ENCODE results near the gene NXNL2. TPM values are rescaled to one million over a fixed set of nuclear protein-coding genes. Genes with fewer than 3 reads are reported as not detected.

Gene NXNL2
- total and polyA plus RNA-seq, 5 experiments from 2014 or later, result not detected

GRCh38 chr9:88571419-88571818, 36.4 kb downstream of the NXNL2 start:
- no peak for ATAC-seq
- H3K9me3 Mint-ChIP-seq, result no peaks in the 10 kb centered on the region
- H3K4me3 Mint-ChIP-seq, result no peak overlapping the region
- DNase-seq, result no peak
- H3K27me3 Mint-ChIP-seq, result peaks cover 9 to 27% (median 20%) of the 10 kb centered on the region in 5 donors
- POLR2A ChIA-PET, result no interaction called here
- H3K4me1 Mint-ChIP-seq, result no peaks in the 10 kb centered on the region
- no peaks in the 10 kb centered on the region for H3K36me3 Mint-ChIP-seq
- no peak overlapping the region for H3K27ac Mint-ChIP-seq

- no peak for DNase-seq
These were observed 37.7 kb downstream of the NXNL2 start for GRCh38 chr9:88572684-88573083.

GRCh38 chr9:88574953-88575352, 40.0 kb downstream of the NXNL2 start:
- H3K27me3 Mint-ChIP-seq, result peaks cover 9 to 27% (median 18%) of the 10 kb centered on the region in 5 donors
- no peak for ATAC-seq

More at GRCh38 chr9:88572684-88573083, 37.7 kb downstream of the NXNL2 start:
- no peaks in the 10 kb centered on the region for H3K4me1 Mint-ChIP-seq
- no peak overlapping the region for H3K4me3 Mint-ChIP-seq
- no peak for ATAC-seq
- H3K9me3 Mint-ChIP-seq, result no peaks in the 10 kb centered on the region
- peaks cover 11 to 27% (median 20%) of the 10 kb centered on the region in 5 donors for H3K27me3 Mint-ChIP-seq
- POLR2A ChIA-PET, result no interaction called here
- no peaks in the 10 kb centered on the region for H3K36me3 Mint-ChIP-seq
- no peak overlapping the region for H3K27ac Mint-ChIP-seq

GRCh38 chr9:88577256-88578120, 42.5 kb downstream of the NXNL2 start:
- ATAC-seq, result no peak

More at GRCh38 chr9:88574953-88575352, 40.0 kb downstream of the NXNL2 start:
- no peak for DNase-seq
- H3K4me1 Mint-ChIP-seq, result peaks cover 0 to 6% (median 4%) of the 10 kb centered on the region in 4 donors
- POLR2A ChIA-PET, result no interaction called here
- no peak overlapping the region for H3K4me3 Mint-ChIP-seq
- H3K9me3 Mint-ChIP-seq, result no peaks in the 10 kb centered on the region
- no peak overlapping the region for H3K27ac Mint-ChIP-seq
- H3K36me3 Mint-ChIP-seq, result no peaks in the 10 kb centered on the region

GRCh38 chr9:88578121-88579049, 43.4 kb downstream of the NXNL2 start:
- POLR2A ChIA-PET, result no interaction called here
- Mint-ChIP-seq H3K4me1 (peaks cover 3 to 7% (median 4%) of the 10 kb centered on the region in 4 donors), H3K27ac (peak overlapping the region in 1 of 10 donors; percentile 55), H3K4me3 (peak overlapping the region in 7 of 10 donors; percentile 19 to 70 (median 56)), H3K36me3 (no peaks in the 10 kb centered on the region), H3K27me3 (peaks cover 5 to 23% (median 17%) of the 10 kb centered on the region in 5 donors), H3K9me3 (no peaks in the 10 kb centered on the region)
- peak; percentile 9 to 68 (median 50) for DNase-seq
- ATAC-seq, result peak; percentile 46 to 56

More at GRCh38 chr9:88577256-88578120, 42.5 kb downstream of the NXNL2 start:
- DNase-seq, result no peak
- POLR2A ChIA-PET, result no interaction called here
- H3K4me1 Mint-ChIP-seq, result peaks cover 0 to 6% (median 4%) of the 10 kb centered on the region in 4 donors
- no peaks in the 10 kb centered on the region for H3K9me3 Mint-ChIP-seq
- peaks cover 7 to 27% (median 15%) of the 10 kb centered on the region in 5 donors for H3K27me3 Mint-ChIP-seq
- H3K27ac Mint-ChIP-seq, result no peak overlapping the region
- H3K4me3 Mint-ChIP-seq, result no peak overlapping the region
- no peaks in the 10 kb centered on the region for H3K36me3 Mint-ChIP-seq

GRCh38 chr9:88579050-88579715, 44.2 kb downstream of the NXNL2 start:
- DNase-seq, result no peak
- Mint-ChIP-seq H3K4me3 (no peak overlapping the region), H3K9me3 (no peaks in the 10 kb centered on the region), H3K27ac (no peak overlapping the region), H3K4me1 (peaks cover 4 to 15% (median 9%) of the 10 kb centered on the region in 4 donors), H3K36me3 (no peaks in the 10 kb centered on the region), H3K27me3 (peaks cover 4 to 18% (median 12%) of the 10 kb centered on the region in 5 donors)
- POLR2A ChIA-PET, result no interaction called here
- ATAC-seq, result no peak

- no peaks in the 10 kb centered on the region for H3K36me3 Mint-ChIP-seq
- H3K4me3 Mint-ChIP-seq, result no peak overlapping the region
- no peak for DNase-seq
- H3K9me3 Mint-ChIP-seq, result peaks cover 0 to under 1% (median 0%) of the 10 kb centered on the region in 9 donors
- ATAC-seq, result no peak
- H3K27me3 Mint-ChIP-seq, result peaks cover 0 to 12% (median 2%) of the 10 kb centered on the region in 5 donors
- peaks cover 4 to 17% (median 12%) of the 10 kb centered on the region in 4 donors for H3K4me1 Mint-ChIP-seq
- POLR2A ChIA-PET, result no interaction called here
- H3K27ac Mint-ChIP-seq, result no peak overlapping the region
These were observed 46.0 kb downstream of the NXNL2 start for GRCh38 chr9:88580961-88581360.

- Mint-ChIP-seq H3K27ac (no peak overlapping the region), H3K9me3 (peaks cover 0 to 10% (median 0%) of the 10 kb centered on the region in 9 donors), H3K4me1 (peaks cover 4 to 12% (median 8%) of the 10 kb centered on the region in 4 donors), H3K4me3 (no peak overlapping the region), H3K27me3 (peaks cover 0 to 11% (median 0%) of the 10 kb centered on the region in 5 donors), H3K36me3 (peaks cover 0 to 5% (median 0%) of the 10 kb centered on the region in 3 donors)
- POLR2A ChIA-PET, result interaction anchor here (0.6 kb wide), 1 partner anchor 497 kb away, joined by 5 read pairs; no protein-coding TSS in a partner anchor
- ATAC-seq (no peak), DNase-seq (no peak)
These were observed 49.1 kb downstream of the NXNL2 start for GRCh38 chr9:88583901-88584596.

- no peak overlapping the region for H3K4me3 Mint-ChIP-seq
- no peak for DNase-seq
- peaks cover 0 to 11% (median 0%) of the 10 kb centered on the region in 5 donors for H3K27me3 Mint-ChIP-seq
- peaks cover 0 to 10% (median 0%) of the 10 kb centered on the region in 9 donors for H3K9me3 Mint-ChIP-seq
- POLR2A ChIA-PET, result no interaction called here
- H3K27ac Mint-ChIP-seq, result no peak overlapping the region
- no peak for ATAC-seq
- peaks cover 4 to 12% (median 8%) of the 10 kb centered on the region in 4 donors for H3K4me1 Mint-ChIP-seq
- H3K36me3 Mint-ChIP-seq, result peaks cover 0 to 5% (median 0%) of the 10 kb centered on the region in 3 donors
These were observed 50.4 kb downstream of the NXNL2 start for GRCh38 chr9:88585426-88585825.

- H3K27me3 Mint-ChIP-seq, result peaks cover 0 to 8% (median 0%) of the 10 kb centered on the region in 5 donors
- peaks cover 0 to 5% (median 0%) of the 10 kb centered on the region in 3 donors for H3K36me3 Mint-ChIP-seq
- peaks cover 0 to 10% (median 0%) of the 10 kb centered on the region in 9 donors for H3K9me3 Mint-ChIP-seq
- POLR2A ChIA-PET, result no interaction called here
- H3K4me3 Mint-ChIP-seq, result no peak overlapping the region
- DNase-seq (no peak), ATAC-seq (no peak)
- no peak overlapping the region for H3K27ac Mint-ChIP-seq
- peaks cover 4 to 12% (median 8%) of the 10 kb centered on the region in 4 donors for H3K4me1 Mint-ChIP-seq
These were observed 51.5 kb downstream of the NXNL2 start for GRCh38 chr9:88586452-88586851.

- Mint-ChIP-seq H3K9me3 (peaks cover 0 to 10% (median 0%) of the 10 kb centered on the region in 9 donors), H3K27me3 (peaks cover 0 to 4% (median 0%) of the 10 kb centered on the region in 5 donors), H3K36me3 (peaks cover 0 to 5% (median 0%) of the 10 kb centered on the region in 3 donors), H3K27ac (no peak overlapping the region), H3K4me1 (peaks cover 4 to 12% (median 8%) of the 10 kb centered on the region in 4 donors), H3K4me3 (no peak overlapping the region)
- POLR2A ChIA-PET, result no interaction called here
- ATAC-seq (no peak), DNase-seq (no peak)
These were observed 52.2 kb downstream of the NXNL2 start for GRCh38 chr9:88587182-88587581.
